ENCODE measurements around the gene ZFP62.

DNA sequence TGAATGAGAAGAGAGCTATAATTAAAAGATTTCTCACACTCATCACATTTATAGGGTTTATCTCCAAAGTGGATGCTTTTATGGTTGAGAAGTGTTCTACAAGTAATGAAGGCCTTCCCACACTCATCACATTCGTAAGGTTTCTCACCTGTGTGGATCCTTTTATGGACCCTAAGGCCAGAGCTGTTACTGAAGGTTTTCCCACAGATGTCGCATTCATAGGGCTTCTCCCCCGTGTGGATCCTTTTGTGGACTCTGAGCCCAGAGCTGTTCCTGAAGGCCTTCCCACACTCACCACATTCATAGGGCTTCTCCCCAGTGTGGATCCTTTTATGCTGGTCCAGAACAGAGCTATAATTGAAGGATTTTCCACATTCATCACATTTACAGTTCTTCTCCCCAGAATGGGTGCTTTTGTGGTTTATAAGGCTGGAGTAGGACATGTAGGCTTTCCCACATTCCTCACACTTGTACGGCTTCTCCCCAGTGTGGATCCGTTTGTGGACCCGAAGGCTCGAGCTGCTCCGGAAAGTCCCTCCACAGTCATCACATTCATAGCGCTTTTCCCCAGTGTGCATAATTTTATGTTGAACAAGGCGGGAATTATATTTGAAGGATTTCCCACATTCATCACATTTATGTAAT lies 10.5 kb downstream of the ZFP62 start:
- no peak for TF ChIP-seq POLR2A (IDR thresholded peaks at IDR 0.05)
- TF ChIP-seq, protein P1, sequence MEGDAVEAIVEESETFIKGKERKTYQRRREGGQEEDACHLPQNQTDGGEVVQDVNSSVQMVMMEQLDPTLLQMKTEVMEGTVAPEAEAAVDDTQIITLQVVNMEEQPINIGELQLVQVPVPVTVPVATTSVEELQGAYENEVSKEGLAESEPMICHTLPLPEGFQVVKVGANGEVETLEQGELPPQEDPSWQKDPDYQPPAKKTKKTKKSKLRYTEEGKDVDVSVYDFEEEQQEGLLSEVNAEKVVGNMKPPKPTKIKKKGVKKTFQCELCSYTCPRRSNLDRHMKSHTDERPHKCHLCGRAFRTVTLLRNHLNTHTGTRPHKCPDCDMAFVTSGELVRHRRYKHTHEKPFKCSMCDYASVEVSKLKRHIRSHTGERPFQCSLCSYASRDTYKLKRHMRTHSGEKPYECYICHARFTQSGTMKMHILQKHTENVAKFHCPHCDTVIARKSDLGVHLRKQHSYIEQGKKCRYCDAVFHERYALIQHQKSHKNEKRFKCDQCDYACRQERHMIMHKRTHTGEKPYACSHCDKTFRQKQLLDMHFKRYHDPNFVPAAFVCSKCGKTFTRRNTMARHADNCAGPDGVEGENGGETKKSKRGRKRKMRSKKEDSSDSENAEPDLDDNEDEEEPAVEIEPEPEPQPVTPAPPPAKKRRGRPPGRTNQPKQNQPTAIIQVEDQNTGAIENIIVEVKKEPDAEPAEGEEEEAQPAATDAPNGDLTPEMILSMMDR (IDR thresholded peaks at IDR 0.05): no peak

Data from thyroid gland (tissue), 4 donors.